ENCODE measurements around the gene TRAP1. TPM values are rescaled to one million over a fixed set of nuclear protein-coding genes. Genes with fewer than 3 reads are reported as not detected.
"Not testable (repeated sequence)": the region's sequence is repeated elsewhere in the genome, so short reads cannot be mapped to it uniquely, and the experiment has no call there.

Gene TRAP1
- polyA plus RNA-seq, 3 donors: 89.3 to 99.5 (median 92.1) TPM

DNA sequence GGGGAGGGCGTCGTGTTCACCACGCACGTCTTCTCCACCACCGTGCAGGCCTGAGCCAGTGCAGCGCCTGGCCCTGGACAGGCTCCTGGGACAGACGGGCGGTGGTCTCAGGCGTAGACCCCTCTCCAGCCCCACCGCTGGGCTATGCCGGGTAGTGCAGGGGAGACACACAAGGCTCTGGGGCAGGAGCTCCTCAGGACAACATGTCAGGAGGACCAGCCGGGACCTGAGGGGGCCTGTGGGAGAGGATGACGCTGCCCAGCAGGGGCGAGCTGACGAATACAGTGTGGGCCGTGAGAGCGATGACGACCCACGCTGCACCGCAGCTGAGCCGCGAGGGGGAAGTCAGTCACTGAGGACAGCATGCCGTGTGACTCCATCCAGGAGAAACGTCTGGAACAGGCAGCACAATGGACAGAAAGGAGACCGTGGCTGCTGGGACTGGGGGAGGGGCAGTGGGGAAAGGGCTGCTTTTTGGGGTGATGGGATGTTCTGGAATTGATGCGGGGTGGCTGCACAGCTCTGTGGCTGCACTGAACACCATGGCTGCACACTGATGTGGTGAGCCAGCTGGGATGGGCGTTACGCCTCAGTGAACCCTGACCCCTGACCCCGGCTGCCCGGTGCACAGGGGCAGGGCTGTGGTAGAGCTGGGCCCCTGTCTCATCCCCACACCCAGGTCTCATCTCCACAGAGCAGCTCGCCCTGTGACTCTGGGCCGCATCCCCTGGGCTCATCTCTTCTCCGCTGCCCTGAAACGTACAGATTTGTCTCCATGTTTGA lies 42.6 kb downstream of the TRAP1 start:
- no peak for DNase-seq (ENCODE audit: low read depth in 3 of 3, low spot score in 2 of 3)

DNA sequence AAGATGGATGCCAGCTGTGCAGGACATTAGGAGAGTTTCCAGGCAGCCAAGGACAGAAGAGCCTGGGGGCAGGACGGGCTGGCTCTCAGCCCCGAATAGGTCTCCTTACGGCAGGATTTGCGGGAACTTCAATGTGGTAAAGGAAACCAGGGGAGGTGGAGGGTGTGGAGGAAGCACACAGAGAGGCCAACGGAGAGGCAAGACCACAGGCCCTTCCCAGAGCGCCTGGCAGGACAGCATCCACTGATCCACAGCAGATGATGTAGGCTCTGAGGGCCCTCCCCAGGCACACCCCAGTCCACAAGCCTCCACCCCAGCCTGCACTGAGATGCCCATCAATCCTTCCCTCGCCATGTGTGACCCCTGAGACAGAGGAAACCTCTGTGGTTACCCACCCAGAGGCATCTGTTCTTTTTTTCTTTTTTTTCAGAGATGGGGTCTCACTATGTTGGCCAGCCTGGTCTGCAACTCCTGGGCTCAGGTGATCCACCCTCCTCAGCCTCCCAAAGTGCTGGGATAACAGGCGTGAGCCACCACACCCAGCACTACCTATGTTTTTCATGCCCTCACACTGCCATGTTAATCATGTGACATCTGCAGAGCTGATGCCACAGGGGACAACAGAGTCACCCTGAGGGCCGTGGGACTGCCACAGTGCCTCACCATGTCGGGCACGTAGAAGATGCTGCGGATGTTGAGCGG lies 43.5 kb downstream of the TRAP1 start:
- DNase-seq (ENCODE audit: low read depth in 3 of 3, low spot score in 2 of 3): no peak

DNA sequence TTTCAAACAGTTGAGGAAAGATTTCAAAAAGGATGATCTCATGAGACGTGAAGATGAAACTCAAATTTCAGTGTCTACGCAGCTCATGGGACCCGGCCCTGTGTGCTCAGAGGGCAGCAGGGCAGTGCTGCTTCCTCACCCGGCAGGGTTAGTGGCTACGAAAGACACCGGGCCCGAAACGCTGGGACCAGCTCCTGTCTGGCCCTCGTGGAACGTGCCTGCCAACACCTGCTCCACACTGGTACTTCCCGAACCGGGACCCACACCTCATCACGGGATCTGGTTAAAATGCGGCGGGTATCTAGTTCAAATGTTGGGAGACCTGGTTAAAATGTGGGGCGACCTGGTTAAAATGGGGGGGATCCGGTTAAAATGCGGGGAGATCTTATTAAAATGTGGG lies 44.1 kb downstream of the TRAP1 start:
- no peak for DNase-seq (ENCODE audit: low read depth in 3 of 3, low spot score in 2 of 3)

DNA sequence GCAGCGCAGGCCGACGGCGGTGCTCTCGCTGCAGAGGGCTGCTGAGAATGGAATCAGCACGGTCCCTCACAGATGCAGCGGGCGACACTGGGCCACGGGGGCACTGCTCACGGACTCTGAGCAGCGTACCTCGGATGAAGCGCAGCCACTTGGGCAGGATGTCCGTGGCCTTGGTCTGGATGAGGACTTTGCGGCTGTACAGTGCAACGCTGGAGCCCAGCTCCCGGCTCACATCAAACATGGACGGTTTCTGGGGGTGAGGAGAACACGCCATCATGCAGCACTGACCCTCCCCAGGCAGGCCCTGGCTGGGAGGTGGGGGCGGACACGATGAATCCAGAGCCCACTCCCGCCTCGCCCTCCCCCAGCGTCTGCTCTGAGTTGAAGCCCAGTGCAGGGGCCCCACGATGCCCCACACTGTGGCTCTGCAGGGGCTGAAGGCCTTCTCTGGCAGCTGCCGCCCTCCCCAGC lies 44.7 kb downstream of the TRAP1 start:
- no peak for DNase-seq (ENCODE audit: low read depth in 3 of 3, low spot score in 2 of 3)

DNA sequence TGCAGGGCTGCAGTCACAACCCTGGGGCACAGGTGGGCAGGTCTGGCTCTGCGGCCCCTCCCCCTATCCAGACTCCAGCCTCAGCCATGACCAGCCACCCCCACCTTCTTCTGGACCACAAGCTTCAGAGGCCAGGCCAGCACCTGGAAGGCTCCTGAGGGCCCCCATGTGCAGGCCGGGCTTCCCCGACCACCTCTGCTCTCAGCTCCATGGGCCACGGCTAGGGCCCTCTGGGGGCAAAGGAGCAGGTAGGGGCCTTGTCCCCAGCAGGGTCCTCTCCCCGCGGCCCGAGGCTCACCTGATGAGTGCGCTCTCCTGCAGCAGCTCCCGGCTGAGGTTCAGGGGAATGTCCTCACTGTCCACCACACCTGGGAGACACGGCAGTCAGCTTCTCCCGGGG lies 45.9 kb downstream of the TRAP1 start:
- DNase-seq (ENCODE audit: low read depth in 3 of 3, low spot score in 2 of 3): no peak

DNA sequence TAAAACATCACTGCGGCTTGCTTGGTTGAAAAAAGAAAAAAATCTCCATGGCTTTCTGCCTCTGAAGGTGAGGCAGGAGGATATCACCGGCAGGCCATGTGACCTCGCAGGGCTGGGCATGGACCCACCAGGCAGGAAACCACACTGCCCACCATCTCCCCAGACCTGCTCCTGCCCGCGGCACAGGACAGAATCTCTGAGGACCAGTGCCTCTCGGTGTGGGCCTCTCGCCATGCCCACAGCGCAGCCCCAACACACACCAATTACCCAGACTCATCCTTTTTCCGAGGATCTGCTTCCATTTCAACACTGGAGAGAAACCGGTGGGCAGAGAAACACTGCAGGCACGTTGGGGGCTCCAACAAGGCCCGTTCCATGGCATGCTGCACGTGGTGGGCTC lies 46.6 kb downstream of the TRAP1 start:
- no peak for DNase-seq (ENCODE audit: low read depth in 3 of 3, low spot score in 2 of 3)

DNA sequence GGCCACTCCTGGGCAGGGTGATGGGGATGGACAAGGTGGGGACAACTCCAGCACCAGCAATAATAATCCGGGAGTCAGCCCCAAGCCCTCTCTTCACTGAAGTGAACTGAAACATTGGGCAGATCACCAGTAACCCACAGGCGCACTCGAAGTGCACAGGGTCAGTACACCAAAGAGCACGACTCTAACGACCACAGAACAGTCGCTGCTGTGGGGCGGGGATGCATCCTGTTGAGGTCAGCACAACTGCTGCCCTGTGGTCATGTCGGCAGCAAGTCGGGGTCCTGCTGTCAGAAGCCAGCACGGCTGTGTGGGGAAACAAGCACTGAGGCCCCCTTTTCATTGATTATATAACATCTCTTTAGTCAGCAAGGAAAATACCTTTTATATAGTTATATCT lies 48.2 kb downstream of the TRAP1 start:
- DNase-seq (ENCODE audit: low read depth in 3 of 3, low spot score in 2 of 3): no peak

DNA sequence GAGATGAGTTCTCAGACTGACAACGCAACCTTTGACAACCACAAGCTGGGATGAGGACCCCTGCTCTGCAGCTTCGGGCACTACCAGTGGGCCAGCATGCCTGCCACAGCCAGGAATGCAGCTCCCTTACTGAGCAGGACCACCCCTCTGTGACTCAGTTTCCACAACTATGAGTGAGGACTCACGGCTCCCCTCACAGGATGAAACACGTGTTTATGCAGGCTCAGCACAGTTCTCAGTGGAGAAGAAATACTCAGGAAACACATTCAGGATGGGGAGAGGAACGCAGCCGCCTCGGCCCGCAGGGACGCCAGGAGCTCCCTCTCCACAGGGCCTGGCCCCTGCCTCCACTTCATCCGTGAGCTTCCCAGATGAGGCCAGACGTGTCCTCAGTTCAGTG lies 48.7 kb downstream of the TRAP1 start:
- DNase-seq (ENCODE audit: low read depth in 3 of 3, low spot score in 2 of 3): no peak

DNA sequence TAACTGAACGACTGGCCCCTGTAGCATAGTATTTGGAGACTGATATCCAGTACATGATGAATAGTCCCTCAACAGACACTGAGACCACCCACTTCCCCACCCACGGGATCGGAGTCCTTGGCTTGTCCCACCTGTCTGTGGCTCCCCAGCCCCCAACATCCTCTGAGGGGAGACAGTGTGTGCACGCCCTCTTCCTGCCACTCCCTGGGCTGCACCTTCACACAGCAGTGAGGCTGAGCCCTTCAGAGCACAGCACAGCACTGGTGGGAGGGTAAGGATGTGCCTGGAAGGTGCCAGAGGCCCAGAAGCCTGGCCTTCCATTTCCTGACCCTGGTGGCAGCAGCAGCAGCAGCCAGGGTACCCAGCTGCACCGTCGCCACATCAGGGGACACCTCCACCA lies 51.8 kb downstream of the TRAP1 start:
- no peak for DNase-seq (ENCODE audit: low read depth in 3 of 3, low spot score in 2 of 3)

DNA sequence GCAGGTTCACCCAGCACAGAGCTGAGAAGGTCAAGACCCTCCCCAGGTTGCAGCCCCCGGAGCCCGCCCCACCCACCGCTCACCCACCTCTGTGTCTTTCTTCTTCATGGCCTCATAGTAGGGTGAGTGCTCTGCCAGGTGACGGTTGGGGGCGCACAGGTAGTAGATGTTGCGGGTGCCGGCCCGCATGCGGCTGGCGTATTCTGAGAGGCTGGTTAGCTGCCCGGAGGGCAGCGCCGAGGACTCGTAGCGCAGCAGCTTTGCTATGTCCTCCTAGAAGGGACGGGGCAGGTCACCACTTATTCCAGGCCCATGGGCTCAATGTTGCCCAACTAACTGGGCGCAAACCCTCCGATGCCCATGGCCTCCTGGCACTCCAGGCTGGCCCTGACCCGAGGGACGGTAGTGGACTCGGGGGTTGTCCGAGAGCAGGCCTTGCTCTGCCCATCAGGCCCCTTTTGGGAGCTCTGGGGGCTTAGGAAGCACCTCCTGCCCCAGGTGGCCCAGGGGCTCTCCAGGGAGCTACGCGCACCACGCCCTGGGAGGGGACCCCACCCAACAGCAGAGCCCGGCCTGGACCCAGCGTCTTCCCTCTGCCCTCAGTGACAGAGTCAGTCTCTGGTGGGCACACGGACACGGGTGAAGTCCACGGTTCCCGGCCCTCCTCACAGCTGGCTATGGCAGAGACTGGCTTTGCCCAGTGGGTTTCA lies 53.0 kb downstream of the TRAP1 start:
- no peak for DNase-seq (ENCODE audit: low read depth in 3 of 3, low spot score in 2 of 3)

DNA sequence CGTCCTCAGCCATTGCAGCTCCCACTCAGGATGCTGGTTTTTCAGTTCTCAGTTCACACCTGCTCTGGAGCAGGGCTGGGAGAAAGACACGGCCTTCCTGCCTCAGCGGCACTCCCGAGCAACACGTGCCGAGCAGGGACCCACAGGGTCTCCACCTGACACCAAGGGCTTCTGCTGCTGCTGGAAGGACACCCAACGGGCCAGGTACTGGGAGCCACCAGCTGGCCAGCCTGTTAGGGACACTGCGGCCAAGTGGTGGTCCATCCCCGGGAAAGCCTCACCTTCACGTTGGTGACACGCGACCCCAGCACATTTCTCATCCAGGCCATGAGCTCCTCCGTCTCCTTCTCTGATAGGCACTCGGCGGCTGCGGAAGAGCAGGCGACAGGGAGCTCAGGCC lies 54.7 kb downstream of the TRAP1 start:
- no peak for DNase-seq (ENCODE audit: low read depth in 3 of 3, low spot score in 2 of 3)

DNA sequence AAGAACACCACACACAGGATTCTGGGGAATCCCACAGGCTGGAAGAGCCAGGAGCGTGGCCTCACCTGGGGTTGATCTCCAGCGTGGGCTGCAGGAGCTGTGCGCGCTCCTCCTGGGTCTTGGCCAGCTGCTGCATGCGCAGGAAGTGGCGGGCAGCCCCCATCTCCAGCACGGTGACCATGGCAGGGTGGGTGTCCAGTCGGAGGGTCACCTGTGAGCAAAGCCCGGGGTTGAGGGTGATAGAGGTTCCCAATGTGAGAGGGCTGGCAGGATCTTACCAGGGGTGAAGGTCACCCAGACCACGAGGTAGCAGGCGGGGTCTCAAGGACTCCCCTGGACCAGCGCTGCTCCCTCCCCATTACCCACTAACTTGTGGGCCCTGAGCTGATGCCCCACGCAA lies 55.4 kb downstream of the TRAP1 start:
- DNase-seq (ENCODE audit: low read depth in 3 of 3, low spot score in 2 of 3): no peak

DNA sequence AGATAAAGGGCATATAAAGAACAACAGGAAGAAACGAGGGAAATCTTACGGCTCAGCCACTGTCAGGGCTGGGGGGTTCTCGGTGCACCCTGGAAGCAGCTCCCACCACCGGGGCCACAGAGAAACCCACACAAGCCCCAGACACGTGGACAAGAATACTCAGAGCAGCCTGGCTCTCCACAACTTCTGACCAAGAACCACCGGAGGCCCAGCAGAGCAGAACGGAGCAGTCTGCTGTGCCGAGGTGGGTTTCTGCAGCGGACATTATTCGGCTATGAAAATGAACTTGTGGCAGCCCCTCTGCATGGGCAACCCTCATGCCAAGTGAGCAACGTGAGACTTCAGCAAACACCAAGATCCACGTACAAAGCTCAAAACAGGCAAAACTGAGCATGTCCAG lies 56.0 kb downstream of the TRAP1 start:
- no peak for DNase-seq (ENCODE audit: low read depth in 3 of 3, low spot score in 2 of 3)

DNA sequence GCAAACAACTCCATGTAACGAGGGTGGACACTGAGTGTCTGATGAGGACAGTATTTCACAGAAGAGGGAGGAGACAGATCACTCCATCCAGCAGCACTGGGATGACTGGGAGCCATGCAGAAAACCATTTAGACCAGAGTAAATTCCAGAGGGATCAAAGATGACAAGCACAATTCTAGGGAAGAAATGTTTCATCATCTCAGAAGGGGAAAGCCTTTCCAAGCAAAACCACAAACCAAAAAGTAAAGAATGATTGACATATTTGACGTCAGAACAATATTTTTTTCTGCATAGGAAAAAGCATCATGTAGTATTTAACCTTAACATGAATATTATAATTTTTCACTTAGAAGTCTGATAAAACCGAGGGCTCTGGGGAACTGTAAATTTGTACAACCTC lies 58.1 kb downstream of the TRAP1 start:
- DNase-seq (ENCODE audit: low read depth in 3 of 3, low spot score in 2 of 3): no peak

DNA sequence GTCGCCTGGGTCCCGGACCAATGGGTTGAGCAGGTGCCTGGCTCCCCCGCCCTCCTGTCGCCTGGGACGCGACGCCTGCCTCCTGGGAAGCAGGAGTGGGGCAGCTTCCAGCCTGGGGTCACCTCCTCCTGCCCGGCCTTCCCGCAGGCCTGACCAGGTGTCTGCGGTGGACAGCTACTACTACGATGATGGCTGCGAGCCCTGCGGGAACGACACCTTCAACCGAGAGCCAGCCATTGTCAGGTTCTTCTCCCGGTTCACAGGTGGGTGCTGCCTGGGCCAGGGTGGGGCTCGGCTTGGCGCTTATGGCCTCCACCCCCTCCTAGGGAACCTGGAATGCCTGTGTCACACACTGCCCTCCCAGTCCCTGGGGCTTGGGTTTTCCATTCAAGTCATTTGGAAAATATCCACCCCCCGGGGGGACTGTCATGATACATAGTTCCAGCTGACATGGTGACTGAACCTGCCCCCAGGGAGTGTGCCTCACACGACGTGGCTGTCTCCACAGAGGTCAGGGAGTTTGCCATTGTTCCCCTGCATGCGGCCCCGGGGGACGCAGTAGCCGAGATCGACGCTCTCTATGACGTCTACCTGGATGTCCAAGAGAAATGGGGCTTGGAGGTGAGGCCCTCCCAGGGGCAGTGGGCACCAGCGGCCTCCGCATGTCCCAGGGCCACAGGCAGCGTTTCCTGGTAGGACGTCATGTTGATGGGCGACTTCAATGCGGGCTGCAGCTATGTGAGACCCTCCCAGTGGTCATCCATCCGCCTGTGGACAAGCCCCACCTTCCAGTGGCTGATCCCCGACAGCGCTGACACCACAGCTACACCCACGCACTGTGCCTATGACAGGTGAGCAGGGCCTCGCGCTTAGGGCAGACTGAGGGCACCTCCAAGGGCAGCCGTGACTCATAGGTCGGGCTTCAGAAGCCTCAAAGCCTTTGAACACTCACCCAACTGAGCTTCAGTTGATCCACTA lies 60.5 kb downstream of the TRAP1 start:
- DNase-seq (ENCODE audit: low read depth in 3 of 3, low spot score in 2 of 3): no peak

DNA sequence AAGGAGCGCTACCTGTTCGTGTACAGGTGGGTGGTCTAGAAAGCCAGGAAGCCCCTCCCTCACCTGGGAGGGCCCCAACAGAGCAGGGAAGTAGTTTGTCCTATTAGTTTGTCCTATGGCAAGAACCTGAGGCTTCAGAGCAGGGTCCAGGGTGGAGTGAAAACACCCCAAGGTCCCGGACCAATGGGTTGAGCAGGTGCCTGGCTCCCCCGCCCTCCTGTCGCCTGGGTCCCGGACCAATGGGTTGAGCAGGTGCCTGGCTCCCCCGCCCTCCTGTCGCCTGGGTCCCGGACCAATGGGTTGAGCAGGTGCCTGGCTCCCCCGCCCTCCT lies 61.2 kb downstream of the TRAP1 start:
- not testable (repeated sequence) for DNase-seq (ENCODE audit: low read depth in 3 of 3, low spot score in 2 of 3)

DNA sequence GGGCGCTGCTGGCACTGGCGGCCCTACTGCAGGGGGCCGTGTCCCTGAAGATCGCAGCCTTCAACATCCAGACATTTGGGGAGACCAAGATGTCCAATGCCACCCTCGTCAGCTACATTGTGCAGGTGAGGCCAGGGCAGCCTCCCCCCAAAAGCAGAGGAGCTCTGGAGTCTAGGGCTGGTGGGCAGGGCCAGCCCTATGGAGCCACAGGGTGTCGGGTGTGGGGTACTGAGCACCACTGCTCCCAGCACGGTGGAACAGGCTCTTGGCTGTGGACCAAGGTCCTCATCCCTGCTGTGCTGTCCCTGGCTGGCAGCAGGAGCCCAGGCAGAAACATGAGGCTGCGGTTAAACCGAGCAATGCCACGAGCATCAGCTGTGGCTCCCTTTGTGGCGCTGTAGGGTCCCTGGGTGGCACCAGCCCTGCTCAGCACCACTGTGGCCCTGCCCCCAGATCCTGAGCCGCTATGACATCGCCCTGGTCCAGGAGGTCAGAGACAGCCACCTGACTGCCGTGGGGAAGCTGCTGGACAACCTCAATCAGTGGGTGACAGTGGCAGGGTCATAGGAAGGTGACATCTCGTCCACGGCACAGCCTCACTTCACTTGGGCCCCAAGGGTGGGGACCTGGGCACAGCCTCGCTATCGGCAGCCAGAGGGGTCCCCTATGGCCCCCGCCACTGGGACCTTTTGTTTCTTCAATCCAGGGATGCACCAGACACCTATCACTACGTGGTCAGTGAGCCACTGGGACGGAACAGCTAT lies 61.7 kb downstream of the TRAP1 start:
- DNase-seq (ENCODE audit: low read depth in 3 of 3, low spot score in 2 of 3): no peak

DNA sequence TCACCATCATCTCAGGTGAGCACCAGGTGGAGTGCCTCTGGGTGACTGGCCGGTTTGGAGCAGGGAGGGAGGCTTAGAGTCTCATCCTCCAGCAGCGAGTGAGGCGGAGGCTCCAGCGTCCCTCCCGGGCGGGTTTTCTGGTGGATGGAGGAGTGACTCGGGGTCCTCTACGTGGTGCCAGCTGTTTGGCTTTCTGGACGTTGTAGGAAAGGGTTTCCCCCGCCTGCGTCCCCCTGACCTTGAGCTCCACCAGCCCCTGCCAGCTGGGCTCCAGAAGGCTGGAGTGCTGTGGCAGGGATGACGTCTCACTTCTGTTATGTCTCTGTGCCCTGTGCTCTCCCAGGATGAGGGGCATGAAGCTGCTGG lies 62.3 kb downstream of the TRAP1 start:
- no peak for DNase-seq (ENCODE audit: low read depth in 3 of 3, low spot score in 2 of 3)

DNA sequence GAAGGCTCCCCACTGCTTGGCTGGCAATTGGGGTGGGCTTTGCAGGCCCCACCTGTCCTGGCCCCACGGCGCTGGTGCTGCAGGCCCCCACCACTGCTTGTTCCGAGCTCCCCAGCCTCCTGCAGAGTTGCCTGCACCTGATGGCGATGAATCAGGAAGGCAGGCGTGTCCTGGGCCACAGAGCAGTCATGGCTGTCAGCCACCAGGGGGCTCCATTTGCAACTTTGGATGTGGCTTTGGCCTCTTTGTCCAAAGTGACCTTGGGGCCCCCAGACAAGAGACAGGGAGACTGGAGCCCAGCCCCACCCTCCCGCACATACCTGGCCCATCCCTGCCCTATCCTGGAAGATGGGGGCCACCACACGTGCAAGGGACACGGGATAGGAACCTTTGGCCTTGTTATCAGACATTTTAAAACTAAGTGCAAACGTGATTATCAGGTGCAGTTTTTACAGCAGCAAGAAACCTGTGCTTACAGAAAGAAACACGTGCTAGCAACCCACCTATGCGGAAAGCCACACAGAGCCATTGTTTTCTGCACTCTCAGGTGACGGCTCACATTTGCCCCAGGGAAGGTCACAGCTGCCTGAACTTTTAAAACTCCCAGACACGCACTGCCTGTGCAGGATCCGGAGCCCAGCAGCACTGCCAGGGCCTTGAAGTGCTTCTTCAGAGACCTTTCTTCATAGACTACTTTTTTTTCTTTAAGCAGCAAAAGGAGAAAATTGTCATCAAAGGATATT lies 62.9 kb downstream of the TRAP1 start, which contains the start of gene DNASE1:
DNASE1 (plus strand) TSS at position 443 of the 743 bp plus-strand sequence. CDS start 683 bp downstream, outside the sequence.
- DNase-seq (ENCODE audit: low read depth in 3 of 3, low spot score in 2 of 3): no peak
